ENCODE data around the gene TCN2.
"Not testable (repeated sequence)": the region's sequence is repeated elsewhere in the genome, so short reads cannot be mapped to it uniquely, and the experiment has no call there.

The TCN2 gene

DNA sequence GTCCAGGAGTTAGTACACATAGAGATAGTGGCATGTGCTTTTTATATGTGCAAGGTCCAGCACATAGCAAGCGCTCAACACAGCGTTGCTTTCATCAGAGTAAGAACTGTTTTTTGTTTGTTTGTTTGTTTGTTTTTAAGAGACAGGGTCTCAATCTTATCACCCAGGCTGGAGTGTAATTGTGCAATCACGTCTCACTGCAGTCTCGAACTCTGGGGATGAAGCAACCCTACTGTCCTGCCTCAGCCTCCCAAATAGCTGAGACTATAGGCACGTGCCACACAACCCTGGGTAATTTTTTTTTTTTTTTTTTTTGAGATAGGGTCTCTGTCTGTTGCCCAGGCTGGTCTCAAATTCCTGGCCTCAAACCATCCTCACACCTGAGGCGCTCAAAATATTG is 10.8 kb downstream of the TCN2 start:
- no peak overlapping the region for H3K4me3 ChIP-seq (ENCODE audit: low read depth, low read length)
- DNase-seq (ENCODE audit: low read depth), result no peak
- TF ChIP-seq, protein P1, sequence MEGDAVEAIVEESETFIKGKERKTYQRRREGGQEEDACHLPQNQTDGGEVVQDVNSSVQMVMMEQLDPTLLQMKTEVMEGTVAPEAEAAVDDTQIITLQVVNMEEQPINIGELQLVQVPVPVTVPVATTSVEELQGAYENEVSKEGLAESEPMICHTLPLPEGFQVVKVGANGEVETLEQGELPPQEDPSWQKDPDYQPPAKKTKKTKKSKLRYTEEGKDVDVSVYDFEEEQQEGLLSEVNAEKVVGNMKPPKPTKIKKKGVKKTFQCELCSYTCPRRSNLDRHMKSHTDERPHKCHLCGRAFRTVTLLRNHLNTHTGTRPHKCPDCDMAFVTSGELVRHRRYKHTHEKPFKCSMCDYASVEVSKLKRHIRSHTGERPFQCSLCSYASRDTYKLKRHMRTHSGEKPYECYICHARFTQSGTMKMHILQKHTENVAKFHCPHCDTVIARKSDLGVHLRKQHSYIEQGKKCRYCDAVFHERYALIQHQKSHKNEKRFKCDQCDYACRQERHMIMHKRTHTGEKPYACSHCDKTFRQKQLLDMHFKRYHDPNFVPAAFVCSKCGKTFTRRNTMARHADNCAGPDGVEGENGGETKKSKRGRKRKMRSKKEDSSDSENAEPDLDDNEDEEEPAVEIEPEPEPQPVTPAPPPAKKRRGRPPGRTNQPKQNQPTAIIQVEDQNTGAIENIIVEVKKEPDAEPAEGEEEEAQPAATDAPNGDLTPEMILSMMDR (IDR thresholded peaks at IDR 0.05; ENCODE audit: low read depth, low read length, missing control alignments), result no peak

DNA sequence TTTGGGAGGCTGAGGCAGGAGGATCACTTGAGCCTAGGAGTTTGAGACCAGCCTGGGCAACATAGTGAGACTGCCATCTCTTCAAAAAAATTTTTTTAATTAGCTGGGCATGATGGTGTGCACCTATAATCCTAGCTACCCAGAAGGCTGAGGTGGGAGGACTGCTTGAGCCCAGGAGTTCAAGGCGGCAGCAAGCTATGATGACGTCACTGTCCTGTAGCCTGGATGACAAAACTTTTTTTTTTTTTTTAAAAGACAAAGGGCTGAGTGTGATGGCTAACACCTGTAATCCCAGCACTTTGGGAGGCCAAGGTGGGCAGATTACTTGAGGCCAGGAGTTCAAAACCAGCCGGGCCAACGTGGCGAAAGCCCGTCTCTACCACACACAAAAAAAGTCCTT is 12.9 kb downstream of the TCN2 start:
- DNase-seq (ENCODE audit: low read depth); H3K4me3 ChIP-seq (ENCODE audit: low read depth, low read length): not testable (repeated sequence)

DNA sequence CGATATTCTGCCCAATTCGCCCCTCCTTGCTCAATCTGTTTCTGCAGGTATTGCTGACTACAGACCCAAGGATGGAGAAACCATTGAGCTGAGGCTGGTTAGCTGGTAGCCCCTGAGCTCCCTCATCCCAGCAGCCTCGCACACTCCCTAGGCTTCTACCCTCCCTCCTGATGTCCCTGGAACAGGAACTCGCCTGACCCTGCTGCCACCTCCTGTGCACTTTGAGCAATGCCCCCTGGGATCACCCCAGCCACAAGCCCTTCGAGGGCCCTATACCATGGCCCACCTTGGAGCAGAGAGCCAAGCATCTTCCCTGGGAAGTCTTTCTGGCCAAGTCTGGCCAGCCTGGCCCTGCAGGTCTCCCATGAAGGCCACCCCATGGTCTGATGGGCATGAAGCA is 19.4 kb downstream of the TCN2 start:
- TF ChIP-seq, protein P1 (IDR thresholded peaks at IDR 0.05; ENCODE audit: low read depth, low read length, missing control alignments), result no peak
- DNase-seq (ENCODE audit: low read depth), result no peak
- H3K4me3 ChIP-seq (ENCODE audit: low read depth, low read length), result no peak overlapping the region

DNA sequence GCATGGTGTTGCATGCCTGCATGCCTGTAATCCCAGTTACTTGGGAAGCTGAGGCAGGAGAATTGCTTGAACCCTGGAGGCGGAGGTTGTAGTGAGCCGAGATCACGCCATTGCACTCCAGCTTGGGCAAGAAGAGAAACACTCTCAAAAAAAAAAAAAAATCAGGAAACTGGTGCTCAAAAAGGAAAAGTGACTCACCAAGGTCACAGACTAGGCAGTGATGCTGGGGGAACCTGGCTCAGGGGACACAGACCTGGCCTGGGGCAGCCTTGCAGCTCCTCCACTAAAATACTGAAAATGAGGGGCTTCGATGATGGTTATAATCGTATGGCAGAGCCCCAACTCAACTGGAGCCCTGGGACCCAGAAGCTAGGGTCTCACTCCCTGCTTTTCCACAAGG is 20.5 kb downstream of the TCN2 start:
- no peak for DNase-seq (ENCODE audit: low read depth)
- TF ChIP-seq, protein P1 (IDR thresholded peaks at IDR 0.05; ENCODE audit: low read depth, low read length, missing control alignments), result no peak
- H3K4me3 ChIP-seq (ENCODE audit: low read depth, low read length), result no peak overlapping the region

DNA sequence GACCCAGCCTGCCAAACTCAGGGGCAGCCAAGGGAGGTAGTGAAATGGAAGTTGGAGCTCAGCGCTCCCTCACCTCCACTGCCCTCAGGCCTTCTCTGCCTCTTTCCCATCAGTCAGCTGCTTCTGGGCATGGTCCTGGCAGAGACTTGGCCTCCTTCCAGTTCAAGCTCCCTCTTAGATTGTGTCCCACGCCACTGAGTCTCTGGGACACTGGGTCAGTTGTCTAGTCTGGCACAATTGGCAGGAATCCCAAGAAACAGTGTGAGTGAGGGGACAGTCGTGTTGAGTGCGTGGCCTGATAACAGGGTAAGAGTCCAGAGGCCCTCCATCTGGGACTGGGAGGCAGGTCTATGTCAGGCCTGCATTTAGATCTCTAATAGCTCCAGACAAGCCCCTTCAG is 21.5 kb downstream of the TCN2 start:
- no peak overlapping the region for H3K4me3 ChIP-seq (ENCODE audit: low read depth, low read length)
- DNase-seq (ENCODE audit: low read depth), result no peak
- TF ChIP-seq, protein P1 (IDR thresholded peaks at IDR 0.05; ENCODE audit: low read depth, low read length, missing control alignments), result no peak

DNA sequence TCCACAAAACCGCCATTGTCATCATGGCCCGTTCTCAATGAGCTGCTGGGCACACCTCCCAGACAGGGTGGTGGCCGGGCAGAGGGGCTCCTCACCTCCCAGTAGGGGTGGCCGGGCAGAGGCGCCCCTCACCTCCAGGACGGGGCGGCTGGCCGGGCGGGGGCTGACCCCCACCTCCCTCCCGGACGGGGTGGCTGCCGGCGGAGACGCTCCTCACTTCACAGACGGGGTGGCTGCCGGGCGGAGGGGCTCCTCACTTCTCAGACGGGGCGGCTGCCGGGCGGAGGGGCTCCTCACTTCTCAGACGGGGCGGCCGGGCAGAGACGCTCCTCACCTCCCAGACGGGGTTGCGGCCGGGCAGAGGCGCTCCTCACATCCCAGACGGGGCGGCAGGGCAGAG is 24.5 kb downstream of the TCN2 start:
- not testable (repeated sequence) for H3K4me3 ChIP-seq (ENCODE audit: low read depth, low read length); DNase-seq (ENCODE audit: low read depth)

DNA sequence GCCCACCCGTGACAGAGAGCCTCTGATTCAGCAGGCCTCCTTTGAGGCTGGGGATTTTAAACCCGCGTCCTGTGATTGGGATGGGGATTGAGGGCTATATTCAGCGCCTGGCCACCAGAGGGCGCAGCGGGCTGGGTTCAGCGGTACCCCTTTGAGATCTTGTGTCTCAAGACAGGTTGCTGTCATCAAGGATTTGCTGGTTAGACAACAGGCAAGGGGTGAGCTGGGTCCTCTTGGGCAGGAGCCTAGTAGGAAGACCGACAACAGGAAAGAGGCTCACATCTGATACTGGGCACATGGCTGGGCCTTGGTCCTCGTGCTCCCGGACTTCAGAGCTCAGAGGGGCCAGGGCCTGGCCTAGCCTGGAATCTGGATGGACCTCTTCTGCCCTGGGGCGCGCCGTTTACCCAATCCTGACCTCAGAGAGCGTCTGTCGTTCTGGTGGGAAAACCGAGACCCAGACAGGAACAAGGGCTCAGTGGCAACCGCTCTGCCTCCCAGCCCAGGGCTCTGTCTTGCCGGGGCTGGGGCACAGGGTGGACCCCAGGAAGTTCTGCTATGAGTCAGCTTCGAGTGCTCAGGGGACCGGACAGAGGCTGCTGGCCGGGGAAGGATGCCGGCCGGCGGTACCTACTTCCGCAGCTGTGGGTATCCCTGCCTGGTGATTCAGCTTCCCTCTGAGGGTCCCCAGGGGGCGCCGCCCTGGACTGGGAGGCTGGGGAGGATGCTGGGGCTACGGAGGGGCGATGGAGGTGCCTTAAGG is 27.7 kb downstream of the TCN2 start:
- peak; percentile 77 for DNase-seq (ENCODE audit: low read depth)
- peak overlapping the region; percentile 51 for H3K4me3 ChIP-seq (ENCODE audit: low read depth, low read length)
- TF ChIP-seq, protein P1 (IDR thresholded peaks at IDR 0.05; ENCODE audit: low read depth, low read length, missing control alignments), result peak; percentile 93
